ENCODE measurements around the gene PSMB5.

Gene PSMB5

DNA sequence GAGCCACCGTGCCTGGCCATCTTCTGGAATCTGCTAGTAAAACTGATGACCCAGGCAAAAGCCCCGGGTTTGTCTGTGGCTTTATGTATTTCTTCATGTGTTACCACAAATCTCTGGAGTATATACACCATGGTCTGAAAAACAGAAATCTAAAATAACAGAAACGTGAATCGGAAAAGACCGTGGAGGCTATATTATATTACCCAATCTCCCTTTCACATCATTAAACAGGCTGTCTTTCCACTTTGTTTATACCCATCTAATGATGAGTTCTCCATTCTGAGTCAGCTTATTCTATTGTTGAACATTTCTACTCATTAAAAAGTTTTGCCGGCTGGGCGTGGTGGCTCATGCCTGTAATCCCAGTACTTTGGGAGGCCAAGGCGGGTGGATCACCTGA lies 42.8 kb downstream of the PSMB5 start:
- H3K4me3 ChIP-seq (ENCODE audit: control insufficient read depth, low read depth, low read length) = no peak overlapping the region
- TF ChIP-seq, protein P1, sequence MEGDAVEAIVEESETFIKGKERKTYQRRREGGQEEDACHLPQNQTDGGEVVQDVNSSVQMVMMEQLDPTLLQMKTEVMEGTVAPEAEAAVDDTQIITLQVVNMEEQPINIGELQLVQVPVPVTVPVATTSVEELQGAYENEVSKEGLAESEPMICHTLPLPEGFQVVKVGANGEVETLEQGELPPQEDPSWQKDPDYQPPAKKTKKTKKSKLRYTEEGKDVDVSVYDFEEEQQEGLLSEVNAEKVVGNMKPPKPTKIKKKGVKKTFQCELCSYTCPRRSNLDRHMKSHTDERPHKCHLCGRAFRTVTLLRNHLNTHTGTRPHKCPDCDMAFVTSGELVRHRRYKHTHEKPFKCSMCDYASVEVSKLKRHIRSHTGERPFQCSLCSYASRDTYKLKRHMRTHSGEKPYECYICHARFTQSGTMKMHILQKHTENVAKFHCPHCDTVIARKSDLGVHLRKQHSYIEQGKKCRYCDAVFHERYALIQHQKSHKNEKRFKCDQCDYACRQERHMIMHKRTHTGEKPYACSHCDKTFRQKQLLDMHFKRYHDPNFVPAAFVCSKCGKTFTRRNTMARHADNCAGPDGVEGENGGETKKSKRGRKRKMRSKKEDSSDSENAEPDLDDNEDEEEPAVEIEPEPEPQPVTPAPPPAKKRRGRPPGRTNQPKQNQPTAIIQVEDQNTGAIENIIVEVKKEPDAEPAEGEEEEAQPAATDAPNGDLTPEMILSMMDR (IDR thresholded peaks at IDR 0.05; ENCODE audit: control insufficient read depth, insufficient read depth, low read depth, low read length, missing control alignments) = no peak
- no peak for DNase-seq (ENCODE audit: low read depth)

DNA sequence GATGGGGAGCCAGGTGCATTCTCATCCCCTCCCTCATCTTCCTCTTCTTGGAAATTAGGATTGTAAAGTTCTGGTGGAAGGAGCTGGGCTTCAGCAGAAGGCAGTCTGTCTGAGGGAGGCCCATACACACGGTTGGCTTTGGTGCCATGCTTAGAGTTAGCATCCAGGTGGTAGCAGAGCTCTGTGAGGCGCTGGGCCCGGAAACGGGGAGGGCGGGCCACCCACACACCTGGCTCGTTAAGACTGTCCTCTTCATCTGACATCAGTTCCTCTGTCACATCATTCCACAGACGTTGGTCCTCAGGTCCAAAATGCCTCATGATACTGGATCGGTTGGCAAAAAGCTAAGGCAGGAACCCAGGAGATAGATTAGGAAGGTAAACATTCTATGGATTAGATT lies 47.4 kb downstream of the PSMB5 start:
- TF ChIP-seq, protein P1 (IDR thresholded peaks at IDR 0.05; ENCODE audit: control insufficient read depth, insufficient read depth, low read depth, low read length, missing control alignments) = no peak
- H3K4me3 ChIP-seq (ENCODE audit: control insufficient read depth, low read depth, low read length) = no peak overlapping the region
- DNase-seq (ENCODE audit: low read depth) = no peak

DNA sequence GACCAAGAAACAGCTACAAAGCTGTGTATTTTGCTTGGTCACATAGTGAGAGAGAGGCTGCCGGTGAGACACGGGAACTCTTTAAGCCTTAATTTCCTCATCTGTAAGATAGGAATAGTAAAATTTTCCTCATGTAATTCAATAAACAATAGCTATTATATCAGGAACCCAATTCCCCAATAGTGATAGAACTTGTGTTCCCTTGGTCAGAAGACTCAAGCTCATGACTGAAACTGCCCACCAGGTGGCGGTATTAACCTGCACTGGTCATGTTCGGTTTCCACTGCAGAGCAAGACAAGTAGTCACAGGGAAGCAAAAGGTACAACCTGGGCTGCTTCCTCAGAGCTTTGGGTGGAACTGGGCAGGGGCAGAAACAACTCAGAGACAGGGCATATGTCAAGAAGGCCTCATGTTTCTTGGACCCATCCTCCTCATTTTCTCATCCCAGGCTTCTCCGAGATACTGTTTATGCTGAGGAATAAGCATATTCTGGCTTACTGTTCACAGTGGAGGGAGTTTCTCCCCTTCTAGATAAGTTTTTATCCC lies 48.1 kb downstream of the PSMB5 start:
- no peak for DNase-seq (ENCODE audit: low read depth)

DNA sequence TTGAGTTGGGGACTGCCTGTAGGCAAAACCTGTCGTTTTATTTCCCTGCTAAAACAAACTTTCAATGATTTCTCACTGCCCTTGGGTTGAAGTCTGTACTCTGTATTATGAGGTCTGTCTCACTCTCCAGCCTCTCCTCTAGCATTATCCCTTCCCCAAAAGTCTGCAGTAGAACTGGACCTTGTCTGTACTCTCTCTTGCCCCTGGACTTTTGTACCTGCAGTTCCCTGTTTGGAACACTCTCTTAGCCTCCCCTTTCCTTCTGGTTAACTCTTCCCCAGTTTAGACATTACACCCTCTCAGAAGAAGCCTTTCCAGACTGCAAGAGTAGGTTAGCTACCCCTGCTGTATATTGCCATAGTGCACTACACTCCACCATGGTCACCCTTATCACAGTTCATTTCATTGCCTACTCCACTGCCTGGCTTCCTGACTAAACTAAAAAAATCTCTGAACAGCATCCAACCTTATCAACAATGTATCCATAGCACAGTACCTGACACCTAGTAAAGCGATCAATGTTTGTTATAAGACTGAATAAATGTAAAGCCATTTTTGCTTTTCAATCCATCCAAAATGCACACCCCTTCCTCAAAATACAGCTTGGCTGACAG lies 48.7 kb downstream of the PSMB5 start:
- no peak for DNase-seq (ENCODE audit: low read depth)
- TF ChIP-seq, protein P1 (IDR thresholded peaks at IDR 0.05; ENCODE audit: control insufficient read depth, insufficient read depth, low read depth, low read length, missing control alignments) = no peak
- no peak overlapping the region for H3K4me3 ChIP-seq (ENCODE audit: control insufficient read depth, low read depth, low read length)

More for the DNA sequence above, 48.1 kb downstream of the PSMB5 start:
- no peak overlapping the region for H3K4me3 ChIP-seq (ENCODE audit: control insufficient read depth, low read depth, low read length)
- TF ChIP-seq, protein P1 (IDR thresholded peaks at IDR 0.05; ENCODE audit: control insufficient read depth, insufficient read depth, low read depth, low read length, missing control alignments) = peak; percentile 89

DNA sequence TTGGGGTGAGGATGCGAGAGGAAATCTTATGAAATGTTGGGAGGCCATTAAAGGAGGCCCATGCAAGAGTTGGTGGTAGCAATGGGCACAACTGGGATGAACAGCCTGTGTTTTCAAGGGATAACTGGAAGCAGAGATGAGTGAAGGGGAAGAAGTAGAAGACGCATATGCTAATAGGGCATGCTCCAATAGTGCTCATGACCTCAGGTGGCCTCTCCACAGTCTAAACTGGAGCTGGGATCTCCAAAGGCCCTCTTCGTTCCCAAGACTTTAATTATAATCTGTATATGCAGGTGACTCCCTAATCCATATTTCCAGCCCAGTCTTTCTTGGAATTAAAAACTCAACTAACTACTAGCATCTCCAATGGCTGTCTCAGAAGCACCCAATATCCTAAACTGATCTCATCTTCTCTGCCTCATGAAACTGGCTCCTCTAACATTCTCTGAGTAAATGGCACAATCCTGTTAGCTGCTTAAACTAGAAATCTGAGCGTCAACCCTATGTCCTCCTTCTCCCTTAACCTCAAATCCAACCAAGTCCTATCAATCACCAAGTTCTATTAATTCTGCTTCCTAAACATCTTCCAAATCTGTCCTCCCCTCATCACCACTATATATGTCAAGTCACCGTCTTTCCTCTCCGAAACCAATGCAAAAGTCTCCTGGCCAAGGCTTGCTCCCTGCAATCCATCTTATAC lies 49.6 kb downstream of the PSMB5 start:
- H3K4me3 ChIP-seq (ENCODE audit: control insufficient read depth, low read depth, low read length) = no peak overlapping the region
- TF ChIP-seq, protein P1 (IDR thresholded peaks at IDR 0.05; ENCODE audit: control insufficient read depth, insufficient read depth, low read depth, low read length, missing control alignments) = no peak
- no peak for DNase-seq (ENCODE audit: low read depth)

DNA sequence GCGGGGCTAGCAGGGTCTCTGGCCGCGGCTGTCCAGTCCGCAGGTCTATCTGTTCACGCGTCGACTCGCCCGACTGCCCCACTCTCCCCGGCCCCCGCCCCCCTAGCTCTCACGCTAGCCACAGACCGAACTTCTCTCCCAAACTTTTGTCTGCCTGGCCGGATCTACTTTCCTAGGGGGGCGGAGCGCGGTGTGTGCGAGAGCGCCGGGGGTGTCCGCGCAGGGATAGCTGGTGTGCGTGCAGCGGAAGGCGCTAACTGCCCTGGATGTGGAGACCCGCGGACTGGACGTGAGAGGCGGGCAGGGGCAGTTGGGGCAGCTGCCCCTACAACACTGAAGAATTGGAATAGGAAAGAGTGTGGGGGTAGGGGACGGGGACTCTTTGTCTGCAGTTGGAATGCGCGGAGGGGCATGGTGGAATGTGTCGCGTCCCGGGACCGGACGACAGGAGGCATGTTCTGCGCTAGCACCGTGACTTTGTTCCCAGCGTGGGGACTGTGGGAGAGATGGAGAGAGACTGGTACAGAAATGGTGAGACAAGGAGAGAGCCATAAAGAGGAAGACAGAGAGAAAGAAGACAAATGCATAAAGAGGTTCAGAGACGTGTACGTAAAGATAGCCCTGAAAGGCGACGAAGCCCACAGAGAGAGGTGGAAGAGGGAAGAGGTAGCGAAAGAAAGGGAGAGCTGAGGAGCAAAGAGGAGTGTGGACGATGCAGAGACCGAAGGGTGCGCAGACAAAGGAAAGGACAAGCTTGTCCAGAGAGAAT lies 52.0 kb downstream of the PSMB5 start, which contains the start of gene AJUBA:
Gene AJUBA (minus strand): TSS at position 75 of the 769 bp plus-strand sequence. CDS start 285 bp downstream, outside the sequence.
- H3K4me3 ChIP-seq (ENCODE audit: control insufficient read depth, low read depth, low read length) = peak within 1 kb of the TSS; percentile 80
- TF ChIP-seq, protein P1 (IDR thresholded peaks at IDR 0.05; ENCODE audit: control insufficient read depth, insufficient read depth, low read depth, low read length, missing control alignments) = no peak
- DNase-seq (ENCODE audit: low read depth) = peak; percentile 82

Data from AG09309 (cell line).